ENCODE results near the gene METAP1. TPM values are rescaled to one million over a fixed set of nuclear protein-coding genes. Genes with fewer than 3 reads are reported as not detected.

Gene METAP1
- total and polyA plus RNA-seq, 2 of the 8 experiments (the other 6 are each of a cell fraction or from before 2014, with no cell fraction given): 50.6 to 85.2 TPM

DNA sequence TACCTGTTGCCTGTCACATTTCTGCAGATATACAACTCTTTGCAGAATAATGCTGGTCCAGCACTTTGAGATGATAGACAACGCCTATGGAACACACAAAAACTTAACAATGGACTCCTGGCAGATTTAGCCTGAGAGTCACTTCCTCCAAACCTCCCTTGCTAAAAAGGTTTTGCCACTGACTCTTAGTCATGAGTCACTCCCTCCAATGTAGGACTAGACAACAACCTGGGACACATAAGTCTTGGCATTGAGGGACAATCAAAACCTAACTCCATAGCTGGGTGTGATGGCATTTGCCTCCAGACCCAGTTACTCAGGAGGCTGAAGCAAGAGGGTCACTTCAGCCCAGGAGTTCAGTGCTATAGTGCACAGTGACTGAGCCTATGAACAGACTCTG lies 44.6 kb upstream of the METAP1 start:
- no peaks in the 10 kb centered on the region for H3K36me3 ChIP-seq (ENCODE audit: control insufficient read depth in 2 of 4, insufficient read depth in 4 of 4, low read length in 3 of 4)
- H3K14ac ChIP-seq (ENCODE audit: insufficient read length): no peak overlapping the region
- no peak overlapping the region for H4K5ac ChIP-seq (ENCODE audit: insufficient read length, low read depth, low read length)
- H3K9me3 ChIP-seq (ENCODE audit: insufficient read depth in 2 of 2, low read depth in 1 of 2, low read length in 1 of 2): no peaks in the 10 kb centered on the region
- FAIRE-seq (no peak), DNase-seq (ENCODE audit: low read depth in 1 of 2, low spot score in 2 of 2) (no peak)
- no peaks in the 10 kb centered on the region for H3K79me2 ChIP-seq (ENCODE audit: control insufficient read depth in 1 of 2, insufficient read depth in 2 of 2, low read length in 2 of 2)
- no peak overlapping the region for H3K56ac ChIP-seq (replicated peaks; ENCODE audit: insufficient read length, low read depth, low read length)
- no peak overlapping the region for H4K91ac ChIP-seq (replicated peaks; ENCODE audit: insufficient read length, low read length)
- CTCF ChIA-PET (ENCODE audit: partially characterized antibody): interaction anchor here (1.3 kb wide), 1 partner anchor 56 kb away, joined by 3 read pairs; no protein-coding TSS in a partner anchor
- H3K27me3 ChIP-seq (replicated peaks in 1 of 4; ENCODE audit: control insufficient read depth in 3 of 4, extremely low read depth in 1 of 4, insufficient read depth in 3 of 4, low read length in 3 of 4): no peaks in the 10 kb centered on the region
- no peak overlapping the region for H3K9ac ChIP-seq (replicated peaks in 1 of 4; ENCODE audit: extremely low read depth in 1 of 4, low read depth in 3 of 4, low read length in 3 of 4)
- H4K20me1 ChIP-seq (replicated peaks in 1 of 2; ENCODE audit: control insufficient read depth in 1 of 2, insufficient read depth in 2 of 2, low read length in 2 of 2): no peaks in the 10 kb centered on the region
- POLR2A ChIA-PET (ENCODE audit: partially characterized antibody): interaction anchor here (1.8 kb wide), 1 partner anchor 44 kb away, joined by 5 read pairs; the partner anchor contains the start of gene METAP1
- no peak overlapping the region for H3K4me3 ChIP-seq (ENCODE audit: extremely low read depth in 1 of 4, insufficient read depth in 2 of 4, low read depth in 3 of 4, low read length in 4 of 4)
- H3K23ac ChIP-seq (ENCODE audit: insufficient read length): no peak overlapping the region
- H2BK5ac ChIP-seq (ENCODE audit: low read depth, low read length): no peak overlapping the region
- H2BK12ac ChIP-seq (ENCODE audit: low read depth, low read length): no peak overlapping the region
- H3K27ac ChIP-seq (ENCODE audit: low read depth, low read length): no peak overlapping the region
- no peak overlapping the region for H2BK20ac ChIP-seq (ENCODE audit: low read length)
- no peak overlapping the region for H3K18ac ChIP-seq (ENCODE audit: extremely low read depth, low read length)
- WGBS, 2 experiments (ENCODE audit: extremely low coverage in 1 of 2, insufficient coverage in 1 of 2, insufficient read length in 1 of 2, insufficient replicate concordance in 2 of 2, low coverage in 1 of 2, low lambda C conversion rate in 2 of 2, missing lambda C conversion rate in 1 of 2): 88% methylated on average over 1 of the region's 1 CpG; no CpG with 5 or more reads in 1 of the 2 experiments
- H2AK5ac ChIP-seq (ENCODE audit: low read depth, low read length): no peak overlapping the region
- H2AFZ ChIP-seq (ENCODE audit: low read length): no peak overlapping the region
- H2BK15ac ChIP-seq (ENCODE audit: low read length): no peak overlapping the region
- no peak overlapping the region for H3K4ac ChIP-seq (replicated peaks; ENCODE audit: insufficient read length, low read depth, low read length)
- no peak overlapping the region for H3K4me2 ChIP-seq (ENCODE audit: insufficient read depth in 1 of 2, low read depth in 2 of 2, low read length in 2 of 2)
- H4K8ac ChIP-seq (ENCODE audit: extremely low read depth, insufficient read depth, low read length): no peak overlapping the region
- no peaks in the 10 kb centered on the region for H3K23me2 ChIP-seq (ENCODE audit: low read depth, low read length)
- no peaks in the 10 kb centered on the region for H3K4me1 ChIP-seq (replicated peaks in 1 of 4; ENCODE audit: control insufficient read depth in 3 of 4, insufficient read depth in 4 of 4, low read length in 3 of 4)
- H2BK120ac ChIP-seq (replicated peaks; ENCODE audit: low read depth, low read length): no peak overlapping the region
- no peaks in the 10 kb centered on the region for H3K79me1 ChIP-seq (ENCODE audit: low read depth, low read length)
- TF ChIP-seq TEAD4 (IDR thresholded peaks at IDR 0.05; ENCODE audit: low read depth, low read length) (no peak), YY1 (IDR thresholded peaks at IDR 0.05; ENCODE audit: low read depth, low read length) (no peak), CHD2 (IDR thresholded peaks at IDR 0.05; ENCODE audit: low read length) (no peak), CEBPB (IDR thresholded peaks at IDR 0.05; ENCODE audit: low read depth, low read length) (no peak), EZH2 (IDR thresholded peaks at IDR 0.05; ENCODE audit: low read depth, low read length, severe bottlenecking) (no peak), SUZ12 (IDR thresholded peaks at IDR 0.05; ENCODE audit: low read length) (no peak), POLR2AphosphoS5 (IDR thresholded peaks at IDR 0.05; ENCODE audit: low read depth, low read length) (no peak), JUN (IDR thresholded peaks at IDR 0.05; ENCODE audit: low read depth, low read length) (no peak), JUND (IDR thresholded peaks at IDR 0.05; ENCODE audit: low read length) (no peak), CHD1 (IDR thresholded peaks at IDR 0.05; ENCODE audit: low read depth, low read length) (no peak)
- TF ChIP-seq, protein P1, sequence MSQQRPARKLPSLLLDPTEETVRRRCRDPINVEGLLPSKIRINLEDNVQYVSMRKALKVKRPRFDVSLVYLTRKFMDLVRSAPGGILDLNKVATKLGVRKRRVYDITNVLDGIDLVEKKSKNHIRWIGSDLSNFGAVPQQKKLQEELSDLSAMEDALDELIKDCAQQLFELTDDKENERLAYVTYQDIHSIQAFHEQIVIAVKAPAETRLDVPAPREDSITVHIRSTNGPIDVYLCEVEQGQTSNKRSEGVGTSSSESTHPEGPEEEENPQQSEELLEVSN (IDR thresholded peaks at IDR 0.05): no peak
